Fibroblast of villous mesenchyme (primary cell): ENCODE measurements around the gene CYB561D2. TPM values are rescaled to one million over a fixed set of nuclear protein-coding genes. Genes with fewer than 3 reads are reported as not detected.
A peak's percentile ranks its signal among the peaks of the same experiment; 100 is the strongest.

Experiments
- DNase-seq: peaks from one replicate; pipeline ENCODE4 v3.0.0-alpha.2; 2010; ENCODE audit warnings: low read depth
- H3K4me3 ChIP-seq: 2 replicates; pipeline ENCODE4 v1.5.1; 2011; ENCODE audit warnings: low read depth, mild to moderate bottlenecking, low read length
- CTCF ChIP-seq: IDR thresholded peaks from 2 replicates; pipeline ENCODE4 v1.5.1; 2012; ENCODE audit warnings: low read depth, mild to moderate bottlenecking, low read length; ENCODE audit not compliant: insufficient read depth
- total RNA-seq: library from RNA; depleted of rRNA; stranded (reverse); fragments of >200 nt; gene quantifications from 2 replicates; pipeline ENCODE4 v1.2.3, GENCODE V29; 2012

The CYB561D2 gene
- total RNA-seq, 1 donor: 23.7 TPM

GRCh38 chr3:50337175-50337861, 13.3 kb upstream of the CYB561D2 start:
- peak; percentile 100 for DNase-seq
- H3K4me3 ChIP-seq: peak overlapping the region; percentile 85
- TF ChIP-seq CTCF: no peak

GRCh38 chr3:50338965-50339364, 11.7 kb upstream of the CYB561D2 start:
- TF ChIP-seq CTCF: no peak
- no peak for DNase-seq
- no peak overlapping the region for H3K4me3 ChIP-seq

- H3K4me3 ChIP-seq: peak overlapping the region; percentile 58
- DNase-seq: peak; percentile 67
- no peak for TF ChIP-seq CTCF
Observed at GRCh38 chr3:50339485-50340146, 11.0 kb upstream of the CYB561D2 start.

GRCh38 chr3:50340147-50340447, 10.6 kb upstream of the CYB561D2 start:
- DNase-seq: no peak
- H3K4me3 ChIP-seq: peak overlapping the region; percentile 58
- TF ChIP-seq CTCF: no peak

- no peak for TF ChIP-seq CTCF
- peak within 1 kb of the TSS; percentile 58 for H3K4me3 ChIP-seq
- peak; percentile 64 for DNase-seq
Observed at GRCh38 chr3:50340448-50341329, 10.0 kb upstream of the CYB561D2 start, which contains the start of gene RASSF1. Gene RASSF1 (minus strand): TSS chr3:50340836. CDS start chr3:50340805, 31 bp downstream.

- H3K4me3 ChIP-seq: peak overlapping the region; percentile 58
- no peak for DNase-seq
- no peak for TF ChIP-seq CTCF
Observed at GRCh38 chr3:50341537-50341936, 9.1 kb upstream of the CYB561D2 start.
